ENCODE data around the gene GRID2.
A peak's percentile ranks its signal among the peaks of the same experiment; 100 is the strongest.

Gene GRID2

GRCh38 chr4:93777081-93777460 is 1473.3 kb downstream of the GRID2 start:
- DNase-seq (no peak), ATAC-seq (no peak)
- no peak overlapping the region for H3K4me3 Mint-ChIP-seq
- no peak overlapping the region for H3K27ac Mint-ChIP-seq
- H3K27me3 Mint-ChIP-seq, result no peaks in the 10 kb centered on the region
- H3K4me1 Mint-ChIP-seq, result no peaks in the 10 kb centered on the region
- H3K36me3 Mint-ChIP-seq (ENCODE audit: low read depth), result no peaks in the 10 kb centered on the region
- no peaks in the 10 kb centered on the region for H3K9me3 Mint-ChIP-seq

GRCh38 chr4:93779228-93779627 is 1475.5 kb downstream of the GRID2 start:
- DNase-seq, result no peak
- H3K27ac Mint-ChIP-seq, result no peak overlapping the region

GRCh38 chr4:93780080-93780479 is 1476.3 kb downstream of the GRID2 start:
- DNase-seq (no peak), ATAC-seq (no peak)
- Mint-ChIP-seq H3K27ac (no peak overlapping the region), H3K36me3 (ENCODE audit: low read depth) (no peaks in the 10 kb centered on the region), H3K9me3 (no peaks in the 10 kb centered on the region), H3K27me3 (no peaks in the 10 kb centered on the region), H3K4me3 (no peak overlapping the region), H3K4me1 (no peaks in the 10 kb centered on the region)

More at GRCh38 chr4:93779228-93779627, 1475.5 kb downstream of the GRID2 start:
- Mint-ChIP-seq H3K4me1 (no peaks in the 10 kb centered on the region), H3K27me3 (no peaks in the 10 kb centered on the region), H3K9me3 (no peaks in the 10 kb centered on the region), H3K36me3 (ENCODE audit: low read depth) (no peaks in the 10 kb centered on the region), H3K4me3 (no peak overlapping the region)
- no peak for ATAC-seq

- Mint-ChIP-seq H3K4me1 (no peaks in the 10 kb centered on the region), H3K27ac (no peak overlapping the region), H3K9me3 (no peaks in the 10 kb centered on the region), H3K4me3 (no peak overlapping the region), H3K36me3 (ENCODE audit: low read depth) (no peaks in the 10 kb centered on the region), H3K27me3 (no peaks in the 10 kb centered on the region)
- ATAC-seq (no peak), DNase-seq (no peak)
These were observed 1477.4 kb downstream of the GRID2 start for GRCh38 chr4:93781198-93781597.

- Mint-ChIP-seq H3K36me3 (ENCODE audit: low read depth) (no peaks in the 10 kb centered on the region), H3K4me1 (no peaks in the 10 kb centered on the region), H3K9me3 (no peaks in the 10 kb centered on the region), H3K27ac (no peak overlapping the region), H3K27me3 (peaks cover 1% of the 10 kb centered on the region), H3K4me3 (no peak overlapping the region)
- DNase-seq, result no peak
- ATAC-seq, result no peak
These were observed 1482.4 kb downstream of the GRID2 start for GRCh38 chr4:93786149-93786548.

GRCh38 chr4:93788712-93789111 is 1484.9 kb downstream of the GRID2 start:
- no peaks in the 10 kb centered on the region for H3K36me3 Mint-ChIP-seq (ENCODE audit: low read depth)
- DNase-seq (no peak), ATAC-seq (no peak)
- H3K27me3 Mint-ChIP-seq, result peaks cover 1% of the 10 kb centered on the region
- no peaks in the 10 kb centered on the region for H3K4me1 Mint-ChIP-seq
- no peak overlapping the region for H3K27ac Mint-ChIP-seq
- H3K4me3 Mint-ChIP-seq, result no peak overlapping the region
- no peaks in the 10 kb centered on the region for H3K9me3 Mint-ChIP-seq

GRCh38 chr4:93791570-93792195 is 1487.9 kb downstream of the GRID2 start:
- no peak overlapping the region for H3K4me3 Mint-ChIP-seq
- H3K4me1 Mint-ChIP-seq, result no peaks in the 10 kb centered on the region
- DNase-seq, result peak; percentile 35
- ATAC-seq, result no peak
- peaks cover 1% of the 10 kb centered on the region for H3K27me3 Mint-ChIP-seq
- no peaks in the 10 kb centered on the region for H3K9me3 Mint-ChIP-seq
- no peak overlapping the region for H3K27ac Mint-ChIP-seq
- no peaks in the 10 kb centered on the region for H3K36me3 Mint-ChIP-seq (ENCODE audit: low read depth)

GRCh38 chr4:93802045-93802444 is 1498.3 kb downstream of the GRID2 start:
- ATAC-seq (no peak), DNase-seq (no peak)
- Mint-ChIP-seq H3K4me1 (no peaks in the 10 kb centered on the region), H3K27ac (no peak overlapping the region), H3K36me3 (ENCODE audit: low read depth) (no peaks in the 10 kb centered on the region), H3K27me3 (peaks cover 2% of the 10 kb centered on the region), H3K9me3 (peaks cover 4% of the 10 kb centered on the region), H3K4me3 (no peak overlapping the region)

- H3K9me3 Mint-ChIP-seq, result no peaks in the 10 kb centered on the region
- DNase-seq, result no peak
- ATAC-seq, result no peak
- H3K4me1 Mint-ChIP-seq, result no peaks in the 10 kb centered on the region
- no peak overlapping the region for H3K4me3 Mint-ChIP-seq
- H3K27me3 Mint-ChIP-seq, result peaks cover 2% of the 10 kb centered on the region
- no peaks in the 10 kb centered on the region for H3K36me3 Mint-ChIP-seq (ENCODE audit: low read depth)
- H3K27ac Mint-ChIP-seq, result no peak overlapping the region
These were observed 1506.0 kb downstream of the GRID2 start for GRCh38 chr4:93809773-93810172.

- Mint-ChIP-seq H3K9me3 (no peaks in the 10 kb centered on the region), H3K27ac (no peak overlapping the region), H3K4me3 (no peak overlapping the region), H3K4me1 (no peaks in the 10 kb centered on the region), H3K27me3 (peaks cover 2% of the 10 kb centered on the region), H3K36me3 (ENCODE audit: low read depth) (no peaks in the 10 kb centered on the region)
- DNase-seq (no peak), ATAC-seq (no peak)
These were observed 1506.7 kb downstream of the GRID2 start for GRCh38 chr4:93810340-93810992.

- ATAC-seq (no peak), DNase-seq (no peak)
- no peaks in the 10 kb centered on the region for H3K9me3 Mint-ChIP-seq
These were observed 1509.3 kb downstream of the GRID2 start for GRCh38 chr4:93813092-93813491.

GRCh38 chr4:93814141-93814540 is 1510.4 kb downstream of the GRID2 start:
- Mint-ChIP-seq H3K4me3 (no peak overlapping the region), H3K27ac (no peak overlapping the region), H3K27me3 (peaks cover 4% of the 10 kb centered on the region), H3K36me3 (ENCODE audit: low read depth) (no peaks in the 10 kb centered on the region), H3K9me3 (peaks cover 4% of the 10 kb centered on the region), H3K4me1 (no peaks in the 10 kb centered on the region)
- DNase-seq (no peak), ATAC-seq (no peak)

More at GRCh38 chr4:93813092-93813491, 1509.3 kb downstream of the GRID2 start:
- H3K27me3 Mint-ChIP-seq, result peaks cover 2% of the 10 kb centered on the region
- H3K36me3 Mint-ChIP-seq (ENCODE audit: low read depth), result no peaks in the 10 kb centered on the region
- no peak overlapping the region for H3K27ac Mint-ChIP-seq
- no peak overlapping the region for H3K4me3 Mint-ChIP-seq
- H3K4me1 Mint-ChIP-seq, result no peaks in the 10 kb centered on the region

GRCh38 chr4:93814722-93815121 is 1511.0 kb downstream of the GRID2 start:
- no peaks in the 10 kb centered on the region for H3K36me3 Mint-ChIP-seq (ENCODE audit: low read depth)
- H3K4me3 Mint-ChIP-seq, result no peak overlapping the region
- H3K4me1 Mint-ChIP-seq, result no peaks in the 10 kb centered on the region
- ATAC-seq (no peak), DNase-seq (no peak)
- H3K27me3 Mint-ChIP-seq, result peaks cover 4% of the 10 kb centered on the region
- no peak overlapping the region for H3K27ac Mint-ChIP-seq
- peaks cover 4% of the 10 kb centered on the region for H3K9me3 Mint-ChIP-seq

All from activated naive CD8-positive, alpha-beta T cell treated with anti-CD3 and anti-CD28 coated beads, Interleukin-2, amount 50 U/mL, for 24 hours (primary cell).